KOPT-K1 (cell line): ENCODE data around the gene CXorf58.
"Not testable (repeated sequence)": the region's sequence is repeated elsewhere in the genome, so short reads cannot be mapped to it uniquely, and the experiment has no call there.

ENCODE experiments used
- H3K27ac ChIP-seq: fragments of 200-600 bp; sonication (generic); 2 replicates; pipeline ENCODE4 v1.5.1; 2016; ENCODE audit warnings: antibody characterized with exemption, mild to moderate bottlenecking, low read depth, low read length; ENCODE audit not compliant: poor library complexity, severe bottlenecking
- H3K36me3 ChIP-seq: fragments of 200-600 bp; sonication (generic); 2 replicates; pipeline ENCODE4 v1.5.1; 2017; ENCODE audit warnings: antibody characterized with exemption, mild to moderate bottlenecking, low read length, moderate library complexity; ENCODE audit not compliant: insufficient read depth
- H3K9me3 ChIP-seq: fragments of 200-600 bp; sonication (generic); 2 replicates; pipeline ENCODE4 v1.5.1; 2017; ENCODE audit warnings: antibody characterized with exemption, low read length, mild to moderate bottlenecking; ENCODE audit not compliant: insufficient read depth, poor library complexity, severe bottlenecking

The CXorf58 gene

GRCh38 chrX:23888887-23889501 is 18.8 kb upstream of the CXorf58 start:
- H3K36me3 ChIP-seq: no peaks in the 10 kb centered on the region
- H3K27ac ChIP-seq: no peak overlapping the region
- H3K9me3 ChIP-seq: no peaks in the 10 kb centered on the region

DNA sequence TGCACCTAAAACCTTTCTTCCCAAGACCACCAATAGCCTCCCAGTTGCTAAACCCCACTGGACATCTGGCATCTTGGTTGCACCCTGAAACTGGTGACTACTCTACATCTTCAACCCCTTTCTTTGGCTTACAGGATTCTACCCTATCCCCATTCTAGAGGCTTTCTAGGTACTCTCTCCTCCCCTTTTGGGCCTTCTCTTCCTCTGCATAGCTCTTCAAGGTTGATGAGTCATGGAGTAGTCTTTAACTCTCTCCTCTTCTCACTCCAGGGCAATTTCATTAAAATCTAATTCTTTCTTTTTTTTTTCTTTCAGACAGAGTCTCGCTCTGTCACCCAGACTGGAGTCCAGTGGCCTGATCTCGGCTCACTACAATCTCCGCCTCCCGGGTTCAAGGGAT is 16.9 kb upstream of the CXorf58 start:
- Histone ChIP-seq H3K36me3 (no peaks in the 10 kb centered on the region), H3K9me3 (no peaks in the 10 kb centered on the region), H3K27ac (no peak overlapping the region)

DNA sequence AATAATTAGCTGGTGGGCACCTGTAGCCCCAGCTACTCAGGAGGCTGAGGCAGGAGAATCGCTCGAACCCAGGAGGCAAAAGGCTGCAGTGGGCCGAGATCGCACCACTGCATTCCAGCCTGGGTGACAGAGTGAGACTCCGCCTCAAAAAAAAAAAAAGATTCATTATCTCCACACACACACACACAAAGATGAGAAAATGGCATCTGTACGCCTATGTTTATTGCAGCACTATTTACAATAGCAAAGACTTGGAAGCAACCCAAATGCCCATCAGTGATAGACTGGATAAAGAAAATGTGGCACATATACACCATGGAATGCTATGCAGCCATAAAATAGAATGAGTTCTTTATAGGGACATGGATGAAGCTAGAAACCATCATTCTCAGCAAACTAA is 12.8 kb upstream of the CXorf58 start:
- H3K9me3 ChIP-seq, H3K36me3 ChIP-seq, H3K27ac ChIP-seq: not testable (repeated sequence)

GRCh38 chrX:23896539-23896938 is 11.3 kb upstream of the CXorf58 start:
- H3K36me3 ChIP-seq, H3K9me3 ChIP-seq, H3K27ac ChIP-seq: not testable (repeated sequence)

GRCh38 chrX:23896981-23897380 is 10.8 kb upstream of the CXorf58 start:
- Histone ChIP-seq H3K9me3 (no peaks in the 10 kb centered on the region), H3K36me3 (no peaks in the 10 kb centered on the region), H3K27ac (no peak overlapping the region)

DNA sequence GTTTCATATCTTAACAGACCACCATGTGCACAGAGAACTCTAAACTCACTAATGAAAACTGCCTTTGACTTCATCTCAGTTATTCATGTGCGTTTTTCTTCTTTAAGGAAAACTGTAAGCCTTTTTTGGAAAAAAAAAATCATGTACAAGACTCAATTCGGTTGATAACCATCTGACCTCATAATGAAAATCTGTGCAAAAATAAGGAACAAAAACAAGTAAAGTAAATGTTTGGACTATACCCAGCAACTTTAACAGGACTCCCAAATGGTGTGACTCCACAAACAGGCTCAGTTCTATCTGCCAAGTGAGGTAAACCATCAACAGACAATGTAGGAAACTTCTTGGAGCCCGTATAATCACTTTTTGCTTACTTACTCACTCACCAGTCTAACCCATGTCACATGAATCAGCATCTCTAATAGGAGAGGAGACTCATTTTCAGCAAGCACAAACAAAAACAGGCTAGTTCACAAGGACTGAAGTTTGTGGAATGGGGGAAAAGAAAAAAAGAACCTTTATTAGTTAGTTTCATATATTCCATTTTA is 9.3 kb upstream of the CXorf58 start:
- H3K27ac ChIP-seq: no peak overlapping the region
- H3K36me3 ChIP-seq: no peaks in the 10 kb centered on the region
- H3K9me3 ChIP-seq: no peaks in the 10 kb centered on the region

- Histone ChIP-seq H3K36me3 (no peaks in the 10 kb centered on the region), H3K27ac (no peak overlapping the region), H3K9me3 (no peaks in the 10 kb centered on the region)
Observed at GRCh38 chrX:23900220-23900797, 7.5 kb upstream of the CXorf58 start.

DNA sequence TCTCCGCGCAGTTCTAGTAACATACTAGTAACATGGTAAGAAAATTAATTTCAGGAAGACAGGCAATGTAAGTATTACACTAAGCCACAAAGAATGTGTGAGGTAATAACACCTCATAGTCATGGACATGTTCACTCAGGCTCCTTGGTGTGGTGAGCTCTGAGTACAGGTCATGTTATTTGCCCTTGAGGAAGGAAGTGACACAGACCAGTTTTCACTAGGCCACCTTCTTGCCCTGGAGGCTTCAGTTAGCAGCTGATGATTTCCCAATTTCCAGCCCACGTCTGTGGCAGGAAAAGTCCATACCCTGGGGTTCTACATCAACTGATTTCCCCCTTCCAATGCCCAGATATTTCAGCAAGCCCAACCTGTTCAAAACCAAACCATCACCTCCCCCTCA is 6.7 kb upstream of the CXorf58 start:
- H3K27ac ChIP-seq: peak overlapping the region; percentile 31
- no peaks in the 10 kb centered on the region for H3K36me3 ChIP-seq
- no peaks in the 10 kb centered on the region for H3K9me3 ChIP-seq

DNA sequence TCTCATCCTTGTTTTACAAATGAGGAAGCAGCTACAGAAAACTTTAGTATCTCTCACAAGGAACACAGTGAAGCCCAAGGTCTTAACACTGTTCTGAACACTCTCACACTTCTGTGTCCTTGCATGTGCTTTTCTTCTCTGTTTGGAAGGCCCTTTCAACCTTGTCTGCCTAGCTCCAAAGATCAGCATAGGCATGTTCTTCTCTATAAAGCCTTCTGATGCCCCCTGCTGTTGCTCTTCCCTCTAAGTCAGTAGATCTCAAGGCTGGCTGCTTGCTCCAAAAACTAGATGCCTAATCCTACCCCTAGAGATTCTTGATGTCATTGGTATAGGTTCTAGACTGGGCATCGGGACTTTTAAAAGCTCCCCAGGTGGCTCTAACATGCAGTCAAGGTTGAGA is 6.0 kb upstream of the CXorf58 start:
- Histone ChIP-seq H3K36me3 (no peaks in the 10 kb centered on the region), H3K27ac (peak overlapping the region; percentile 31), H3K9me3 (no peaks in the 10 kb centered on the region)

- Histone ChIP-seq H3K36me3 (no peaks in the 10 kb centered on the region), H3K9me3 (no peaks in the 10 kb centered on the region), H3K27ac (no peak overlapping the region)
Observed at GRCh38 chrX:23902419-23902818, 5.4 kb upstream of the CXorf58 start.

DNA sequence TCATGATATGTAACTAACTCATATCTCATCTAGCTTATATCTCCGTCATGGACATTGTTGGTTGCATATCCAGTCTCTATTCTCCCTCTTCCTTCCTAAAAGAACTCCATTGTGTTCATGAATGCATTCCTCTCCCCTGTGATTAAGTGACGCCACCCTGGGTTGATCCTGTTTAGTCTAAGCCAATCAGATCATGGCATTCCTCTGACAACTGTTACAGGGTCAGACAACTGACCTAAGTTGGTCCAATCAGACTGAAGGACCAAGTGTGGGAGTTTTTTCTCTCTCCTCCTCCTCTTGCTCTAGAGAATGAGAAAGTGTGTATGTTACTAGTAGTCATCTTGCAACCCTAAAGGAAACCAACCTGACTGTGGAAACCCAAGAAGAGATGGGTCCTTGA is 3.7 kb upstream of the CXorf58 start:
- H3K27ac ChIP-seq: no peak overlapping the region
- no peaks in the 10 kb centered on the region for H3K9me3 ChIP-seq
- H3K36me3 ChIP-seq: no peaks in the 10 kb centered on the region

GRCh38 chrX:23907111-23907497 is 702 bp upstream of the CXorf58 start:
- H3K36me3 ChIP-seq: no peaks in the 10 kb centered on the region

GRCh38 chrX:23908219-23909004 is 606 bp downstream of the CXorf58 start:
- Histone ChIP-seq H3K27ac (peak overlapping the region; percentile 92), H3K36me3 (no peaks in the 10 kb centered on the region), H3K9me3 (no peaks in the 10 kb centered on the region)

More at GRCh38 chrX:23907111-23907497, 702 bp upstream of the CXorf58 start:
- Histone ChIP-seq H3K27ac (peak overlapping the region; percentile 92), H3K9me3 (no peaks in the 10 kb centered on the region)

- Histone ChIP-seq H3K9me3 (no peaks in the 10 kb centered on the region), H3K27ac (no peak overlapping the region), H3K36me3 (no peaks in the 10 kb centered on the region)
Observed at GRCh38 chrX:23911126-23911835, 3.5 kb downstream of the CXorf58 start.

GRCh38 chrX:23919148-23919547 is 11.3 kb downstream of the CXorf58 start:
- H3K36me3 ChIP-seq: no peaks in the 10 kb centered on the region

More at GRCh38 chrX:23919148-23919547, 11.3 kb downstream of the CXorf58 start:
- Histone ChIP-seq H3K27ac (no peak overlapping the region), H3K9me3 (no peaks in the 10 kb centered on the region)
